ENCODE data around the gene PTPN6.

PTPN6 gene

DNA sequence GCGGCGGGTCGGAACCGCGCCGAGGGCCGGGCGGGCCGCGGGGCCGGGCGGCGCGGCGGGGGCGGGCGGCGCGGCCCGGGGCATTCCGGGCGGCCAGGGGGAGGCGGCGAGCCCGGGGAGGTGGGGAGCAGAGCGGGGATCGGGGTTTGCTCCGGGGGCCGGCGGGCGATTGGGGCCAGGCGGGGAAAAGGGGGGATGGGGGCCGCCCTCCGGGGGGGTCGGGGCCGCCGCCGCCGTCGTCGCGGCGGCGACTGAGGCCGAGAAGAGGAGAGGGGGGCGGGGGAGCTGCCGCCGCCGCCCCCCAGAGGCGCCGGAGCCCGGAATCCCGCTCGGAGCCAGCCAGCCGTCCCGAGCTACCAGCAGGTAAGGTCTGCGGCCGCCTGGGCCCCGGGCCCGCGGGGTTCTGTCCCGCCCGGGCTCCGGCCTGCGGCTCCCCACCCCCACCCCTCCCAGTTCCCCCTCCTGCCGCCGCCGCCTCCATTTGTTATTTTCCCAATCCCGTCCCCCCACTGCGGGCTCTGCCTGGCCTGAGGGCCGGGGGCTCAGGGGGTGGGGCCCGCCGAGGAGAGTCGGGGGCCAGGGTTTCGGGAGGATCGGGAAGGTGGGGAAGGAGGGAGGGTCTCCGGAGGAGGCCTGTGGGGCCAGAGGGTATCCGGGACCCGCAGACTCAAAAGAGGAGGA is 23.0 kb upstream of the PTPN6 start:
- H3K4me3 ChIP-seq (ENCODE audit: low read depth, low read length) = peak overlapping the region; percentile 96
- TF ChIP-seq, protein P1, sequence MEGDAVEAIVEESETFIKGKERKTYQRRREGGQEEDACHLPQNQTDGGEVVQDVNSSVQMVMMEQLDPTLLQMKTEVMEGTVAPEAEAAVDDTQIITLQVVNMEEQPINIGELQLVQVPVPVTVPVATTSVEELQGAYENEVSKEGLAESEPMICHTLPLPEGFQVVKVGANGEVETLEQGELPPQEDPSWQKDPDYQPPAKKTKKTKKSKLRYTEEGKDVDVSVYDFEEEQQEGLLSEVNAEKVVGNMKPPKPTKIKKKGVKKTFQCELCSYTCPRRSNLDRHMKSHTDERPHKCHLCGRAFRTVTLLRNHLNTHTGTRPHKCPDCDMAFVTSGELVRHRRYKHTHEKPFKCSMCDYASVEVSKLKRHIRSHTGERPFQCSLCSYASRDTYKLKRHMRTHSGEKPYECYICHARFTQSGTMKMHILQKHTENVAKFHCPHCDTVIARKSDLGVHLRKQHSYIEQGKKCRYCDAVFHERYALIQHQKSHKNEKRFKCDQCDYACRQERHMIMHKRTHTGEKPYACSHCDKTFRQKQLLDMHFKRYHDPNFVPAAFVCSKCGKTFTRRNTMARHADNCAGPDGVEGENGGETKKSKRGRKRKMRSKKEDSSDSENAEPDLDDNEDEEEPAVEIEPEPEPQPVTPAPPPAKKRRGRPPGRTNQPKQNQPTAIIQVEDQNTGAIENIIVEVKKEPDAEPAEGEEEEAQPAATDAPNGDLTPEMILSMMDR (IDR thresholded peaks at IDR 0.05; ENCODE audit: low read depth, low read length, missing control alignments) = no peak
- DNase-seq (ENCODE audit: low read depth) = no peak
- in situ Hi-C loops (cut with HindIII; ENCODE audit: low sequenced_read_pairs) = no loop called here

- TF ChIP-seq, protein P1 (IDR thresholded peaks at IDR 0.05; ENCODE audit: low read depth, low read length, missing control alignments) = no peak
- peak overlapping the region; percentile 96 for H3K4me3 ChIP-seq (ENCODE audit: low read depth, low read length)
- no peak for DNase-seq (ENCODE audit: low read depth)
- in situ Hi-C loops (cut with HindIII; ENCODE audit: low sequenced_read_pairs) = no loop called here
Measured at GRCh38 chr12:6928703-6929407, 22.3 kb upstream of the PTPN6 start.

GRCh38 chr12:6929466-6930452 is 21.4 kb upstream of the PTPN6 start:
- in situ Hi-C loops (cut with HindIII; ENCODE audit: low sequenced_read_pairs) = no loop called here
- H3K4me3 ChIP-seq (ENCODE audit: low read depth, low read length) = peak overlapping the region; percentile 96
- no peak for DNase-seq (ENCODE audit: low read depth)
- TF ChIP-seq, protein P1 (IDR thresholded peaks at IDR 0.05; ENCODE audit: low read depth, low read length, missing control alignments) = no peak

GRCh38 chr12:6932766-6933165 is 18.4 kb upstream of the PTPN6 start:
- DNase-seq (ENCODE audit: low read depth) = no peak
- TF ChIP-seq, protein P1 (IDR thresholded peaks at IDR 0.05; ENCODE audit: low read depth, low read length, missing control alignments) = no peak
- H3K4me3 ChIP-seq (ENCODE audit: low read depth, low read length) = no peak overlapping the region
- in situ Hi-C loops (cut with HindIII; ENCODE audit: low sequenced_read_pairs) = no loop called here

GRCh38 chr12:6934110-6934509 is 17.0 kb upstream of the PTPN6 start:
- no peak overlapping the region for H3K4me3 ChIP-seq (ENCODE audit: low read depth, low read length)
- in situ Hi-C loops (cut with HindIII; ENCODE audit: low sequenced_read_pairs) = no loop called here
- TF ChIP-seq, protein P1 (IDR thresholded peaks at IDR 0.05; ENCODE audit: low read depth, low read length, missing control alignments) = no peak
- DNase-seq (ENCODE audit: low read depth) = no peak

Data from astrocyte of the cerebellum (primary cell).